Measurements from ENCODE around the gene TTC9B. TPM values are rescaled to one million over a fixed set of nuclear protein-coding genes. Genes with fewer than 3 reads are reported as not detected.

The TTC9B gene
- total RNA-seq, 1 experiment from 2014 or later: not detected

- TF ChIP-seq MXD4 (CRISPR knock-in tag; IDR thresholded peaks at IDR 0.05; ENCODE audit: borderline replicate concordance) (no peak), GRHL2 (CRISPR knock-in tag; IDR thresholded peaks at IDR 0.05; ENCODE audit: insufficient replicate concordance, severe bottlenecking) (no peak)
Measured at GRCh38 chr19:40213251-40213829, 4.8 kb downstream of the TTC9B start (continued).

- H3K4me3 Mint-ChIP-seq: no peak overlapping the region; the same call in 1 of the 2 replicates
- ATAC-seq (peak; percentile 89), DNase-seq (ENCODE audit: low spot score) (peak; percentile 42)
- ChIA-PET POLR2A (no interaction called here), CTCF (interaction anchor here (0.6 to 2.2 kb wide), 7 partner anchors 18 to 852 kb away, joined by 3 to 7 read pairs (median 3); no protein-coding TSS in a partner anchor)
- peak overlapping the region; percentile 93 for H3K27ac Mint-ChIP-seq
- H3K27me3 Mint-ChIP-seq (ENCODE audit: low read depth): peaks cover 2% of the 10 kb centered on the region; the same call in 1 of the 2 replicates
- no peaks in the 10 kb centered on the region for H3K9me3 Mint-ChIP-seq
- peaks cover 15% of the 10 kb centered on the region for H3K36me3 Mint-ChIP-seq
- H3K4me1 Mint-ChIP-seq: peaks cover 8% of the 10 kb centered on the region
- TF ChIP-seq RORB (CRISPR knock-in tag; IDR thresholded peaks at IDR 0.05): no peak
- no peak for TF ChIP-seq OVOL2 (CRISPR knock-in tag; IDR thresholded peaks at IDR 0.05; ENCODE audit: borderline replicate concordance)
- no peak for TF ChIP-seq MAX (CRISPR knock-in tag; IDR thresholded peaks at IDR 0.05)
- no peak for TF ChIP-seq TEAD4 (CRISPR knock-in tag; IDR thresholded peaks at IDR 0.05)
- no peak for TF ChIP-seq CREM (CRISPR knock-in tag; IDR thresholded peaks at IDR 0.05)
- no peak for TF ChIP-seq TP53 (CRISPR knock-in tag; IDR thresholded peaks at IDR 0.05)
- no peak for TF ChIP-seq ZMAT4 (CRISPR knock-in tag; IDR thresholded peaks at IDR 0.05)
- no peak for TF ChIP-seq NFATC4 (CRISPR knock-in tag; IDR thresholded peaks at IDR 0.05)
- no peak for TF ChIP-seq NR2C2 (CRISPR knock-in tag; IDR thresholded peaks at IDR 0.05)
Measured at GRCh38 chr19:40210889-40211288, 7.3 kb downstream of the TTC9B start.

GRCh38 chr19:40208602-40209001, 9.6 kb downstream of the TTC9B start:
- Mint-ChIP-seq H3K4me1 (peaks cover 8% of the 10 kb centered on the region), H3K4me3 (no peak overlapping the region), H3K27ac (no peak overlapping the region), H3K9me3 (peaks cover 6% of the 10 kb centered on the region), H3K36me3 (peaks cover 31% of the 10 kb centered on the region), H3K27me3 (ENCODE audit: low read depth) (no peaks in the 10 kb centered on the region)
- POLR2A ChIA-PET: no interaction called here
- TF ChIP-seq NFYB (CRISPR knock-in tag; conservative IDR thresholded peaks at IDR 0.05; ENCODE audit: low read depth) (no peak), HMGXB4 (CRISPR knock-in tag; IDR thresholded peaks at IDR 0.05) (no peak), FOXP4 (CRISPR knock-in tag; IDR thresholded peaks at IDR 0.05) (no peak), PRDM15 (CRISPR knock-in tag; IDR thresholded peaks at IDR 0.05) (no peak), JUN (CRISPR knock-in tag; IDR thresholded peaks at IDR 0.05) (no peak), ZNF263 (CRISPR knock-in tag; IDR thresholded peaks at IDR 0.05; ENCODE audit: low read depth) (no peak), ATF1 (CRISPR knock-in tag; IDR thresholded peaks at IDR 0.05) (no peak), E2F4 (CRISPR knock-in tag; IDR thresholded peaks at IDR 0.05; ENCODE audit: borderline replicate concordance, low read depth) (no peak), SMAD4 (CRISPR knock-in tag; IDR thresholded peaks at IDR 0.05) (no peak), ZNF138 (CRISPR knock-in tag; conservative IDR thresholded peaks at IDR 0.05) (no peak)
- DNase-seq (ENCODE audit: low spot score) (no peak), ATAC-seq (no peak)
- CTCF ChIA-PET: interaction anchor here (2.3 to 3.9 kb wide), 2 partner anchors 9 to 17 kb away, joined by 5 to 26 read pairs; partner anchors contain the start of genes MAP3K10 and TTC9B
